Right lobe of liver (tissue), 6 donors: Measurements from ENCODE around the gene RAB11FIP4. TPM values are rescaled to one million over a fixed set of nuclear protein-coding genes. Genes with fewer than 3 reads are reported as not detected.
A peak's percentile ranks its signal among the peaks of the same experiment; 100 is the strongest.

Experiments
- ATAC-seq, 4 donors: fragments of 200-7000 bp; cut with Tn5 transposase; one replicate each; pipeline ENCODE4 v1.9.1; 2020; ENCODE audit warnings: mild to moderate bottlenecking in 4 of 4, moderate library complexity in 4 of 4
- DNase-seq, 3 donors: peaks; one replicate each; pipeline ENCODE4 v3.0.0-alpha.2; 2020
- H3K27ac ChIP-seq, 3 donors: fragments of 200-600 bp; one replicate each; pipeline ENCODE4 v1.8.0; 2022
- H3K27me3 ChIP-seq, 2 donors: fragments of 200-600 bp; one replicate each; pipeline ENCODE4 v1.8.0; 2022
- H3K36me3 ChIP-seq, 4 donors: fragments of 200-600 bp; sonication (generic) in 1 of 4; one replicate each; pipeline versions ENCODE4 v1.5.1 to v1.8.0; 2017 to 2022; ENCODE audit warnings: control low read depth in 1 of 4
- H3K4me1 ChIP-seq, 4 donors: fragments of 200-600 bp; sonication (generic) in 1 of 4; one replicate each; pipeline versions ENCODE4 v1.5.1 to v1.8.0; 2017 to 2022; ENCODE audit warnings: control low read depth in 1 of 4
- H3K4me3 ChIP-seq, 3 donors: fragments of 200-600 bp; one replicate each; pipeline ENCODE4 v1.8.0; 2022
- H3K9me3 ChIP-seq, 4 donors: fragments of 200-600 bp; sonication (generic) in 1 of 4; one replicate each; pipeline versions ENCODE4 v1.5.1 to v1.8.0; 2017 to 2022; ENCODE audit warnings: control low read depth in 1 of 4
- CTCF ChIP-seq, 4 donors: fragments of 200-600 bp in 3 of 4; fragments of 450-650 bp in 1 of 4; IDR thresholded peaks; one replicate each; pipeline versions ENCODE4 v1.5.1 to v1.8.0; 2016 to 2022; ENCODE audit warnings: antibody characterized with exemption in 4 of 4, mild to moderate bottlenecking in 2 of 4
- POLR2A ChIP-seq: fragments of 450-650 bp; IDR thresholded peaks from one replicate; pipeline ENCODE4 v1.6.1; 2017; ENCODE audit warnings: antibody characterized with exemption, mild to moderate bottlenecking
- WGBS: methylation state at CpG from one replicate; pipeline ENCODE4 v1.1.6; 2018; ENCODE audit warnings: low coverage, low lambda C conversion rate; ENCODE audit not compliant: insufficient coverage; ENCODE audit errors: missing lambda C conversion rate; 5-methylcytosine and 5-hydroxymethylcytosine counted together
- intact Hi-C, 2 donors: fragments of 100-400 bp; cut with DNase I; formaldehyde crosslinking; loops; one replicate each; pipeline versions ENCODE4 v1.11.2 to v1.14.1; 2022
- total RNA-seq, 6 experiments: library from RNA; depleted of rRNA in 2 of 6; stranded (reverse); fragments of >200 nt in 2 of 6; fragmentation: NEBNext Ultra II Directional in 3 of 6; extraction: Animal tissue kit (Norgen Biotek cat#: 25700) in 3 of 6; gene quantifications; one replicate each; pipeline versions ENCODE4 v1.1.0 to v1.2.4, GENCODE V29; 2016 to 2023
- donor health status: DM: no; HTN: yes; CAD: no.
- donor health status: DM: no; HTN: no; CAD: no.
- donor health status: DM: no; HTN: no; CAD: no.
- donor health status: DM: no; HTN: yes; CAD: no.
- donor health status: DM: no; HTN: yes; CAD: no.

Gene RAB11FIP4
- total RNA-seq, 6 experiments from 2014 or later: 3.5 to 6.6 (median 4.6) TPM

GRCh38 chr17:31575043-31575442 lies 183.6 kb downstream of the RAB11FIP4 start:
- intact Hi-C loops: loop anchor here in 1 of 2 donors (10.0 kb wide), 1 partner anchor 240 kb away; no protein-coding TSS in a partner anchor
- H3K9me3 ChIP-seq: no peaks in the 10 kb centered on the region
- no peak overlapping the region for H3K27ac ChIP-seq
- H3K4me1 ChIP-seq: peaks cover 0 to 21% (median 6%) of the 10 kb centered on the region in 4 donors
- no peak for ATAC-seq
- no peaks in the 10 kb centered on the region for H3K36me3 ChIP-seq
- no peak for DNase-seq
- H3K27me3 ChIP-seq: no peaks in the 10 kb centered on the region
- no CpG with 5 or more reads among the region's 13 CpGs for WGBS
- H3K4me3 ChIP-seq: no peak overlapping the region
- no peak for TF ChIP-seq POLR2A
- TF ChIP-seq CTCF (IDR thresholded peaks at IDR 0.05): no peak

GRCh38 chr17:31579265-31579664 lies 187.8 kb downstream of the RAB11FIP4 start:
- DNase-seq: no peak
- ATAC-seq: no peak
- Histone ChIP-seq H3K4me1 (peaks cover 0 to 26% (median 2%) of the 10 kb centered on the region in 4 donors), H3K4me3 (no peak overlapping the region), H3K27ac (no peak overlapping the region), H3K36me3 (no peaks in the 10 kb centered on the region), H3K27me3 (no peaks in the 10 kb centered on the region), H3K9me3 (no peaks in the 10 kb centered on the region)
- no peak for TF ChIP-seq CTCF (IDR thresholded peaks at IDR 0.05)
- TF ChIP-seq POLR2A: no peak
- whole genome bisulfite sequencing: 52% methylated on average over 3 of the region's 4 CpGs
- intact Hi-C loops: loop anchor here in 1 of 2 donors (10.0 kb wide), 1 partner anchor 236 kb away; no protein-coding TSS in a partner anchor

- H3K36me3 ChIP-seq: no peaks in the 10 kb centered on the region
- peak overlapping the region in 1 of 3 donors; percentile 48 for H3K27ac ChIP-seq
- H3K4me3 ChIP-seq: no peak overlapping the region
- peaks cover 0 to 26% (median 2%) of the 10 kb centered on the region in 4 donors for H3K4me1 ChIP-seq
- no peaks in the 10 kb centered on the region for H3K9me3 ChIP-seq
- intact Hi-C loops: no loop called here
- no peaks in the 10 kb centered on the region for H3K27me3 ChIP-seq
- DNase-seq: no peak
- 35% methylated on average over 3 of the region's 3 CpGs for whole genome bisulfite sequencing
- TF ChIP-seq POLR2A (no peak), CTCF (IDR thresholded peaks at IDR 0.05) (no peak)
- ATAC-seq: no peak
Observed at GRCh38 chr17:31580316-31580705, 188.8 kb downstream of the RAB11FIP4 start.

DNA sequence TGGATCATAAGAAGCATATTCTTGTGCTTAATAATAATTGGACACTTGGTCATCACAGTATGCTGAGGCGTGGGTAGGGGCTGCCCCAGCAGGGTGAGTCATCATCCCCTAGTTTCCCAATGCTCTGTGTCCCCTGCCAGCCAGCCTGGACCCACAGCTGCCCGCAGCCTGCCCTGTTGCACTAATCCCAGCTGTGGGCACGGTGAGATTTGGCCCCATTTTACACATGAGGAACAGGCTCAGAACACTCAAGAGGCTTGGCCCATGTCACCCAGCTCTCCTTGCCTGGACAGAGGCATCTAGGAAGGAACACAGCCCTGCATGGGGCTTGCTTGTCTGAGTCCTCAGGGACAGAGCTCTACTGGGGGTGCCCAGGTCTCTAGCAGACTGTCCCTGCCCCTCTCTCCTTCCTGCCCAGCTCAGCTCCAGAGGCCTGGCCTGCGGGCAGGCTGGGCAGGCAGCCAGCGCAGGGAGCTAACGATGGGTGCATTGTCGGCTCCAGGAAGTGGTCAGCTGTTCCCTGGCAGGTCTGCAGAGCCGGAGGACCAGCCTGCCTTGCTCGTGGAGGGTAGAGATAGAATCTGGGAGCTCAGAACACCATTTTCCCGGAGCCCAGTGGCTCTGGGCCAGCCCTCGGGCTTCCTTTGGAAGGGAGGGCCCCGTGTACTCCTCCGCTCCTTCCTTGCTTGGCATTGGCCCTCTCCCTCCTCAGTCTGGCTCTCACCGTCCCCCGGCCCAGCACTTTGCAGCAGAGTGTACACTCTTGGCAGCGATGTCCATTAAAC lies 189.4 kb downstream of the RAB11FIP4 start:
- intact Hi-C loops: no loop called here
- no peaks in the 10 kb centered on the region for H3K9me3 ChIP-seq
- ATAC-seq (peak; percentile 58 to 91 (median 70)), DNase-seq (peak in 2 of 3 donors; percentile 65 to 74)
- no peaks in the 10 kb centered on the region for H3K27me3 ChIP-seq
- TF ChIP-seq POLR2A (peak; percentile 8), CTCF (IDR thresholded peaks at IDR 0.05) (no peak)
- 20% methylated on average over 6 of the region's 16 CpGs for WGBS
- H3K4me1 ChIP-seq: peaks cover 0 to 26% (median 2%) of the 10 kb centered on the region in 4 donors
- H3K27ac ChIP-seq: peak overlapping the region; percentile 31 to 74 (median 48)
- no peak overlapping the region for H3K4me3 ChIP-seq
- H3K36me3 ChIP-seq: no peaks in the 10 kb centered on the region
